ENCODE measurements around the gene SCGB3A1.

SCGB3A1 gene

GRCh38 chr5:180603076-180603594, 11.8 kb upstream of the SCGB3A1 start:
- no peak for DNase-seq

GRCh38 chr5:180602481-180603075, 11.3 kb upstream of the SCGB3A1 start:
- no peak for DNase-seq

GRCh38 chr5:180601591-180602480, 10.5 kb upstream of the SCGB3A1 start:
- no peak for DNase-seq

GRCh38 chr5:180600554-180601041, 9.3 kb upstream of the SCGB3A1 start:
- no peak for DNase-seq

- no peak for DNase-seq
Observed at GRCh38 chr5:180599981-180600553, 8.8 kb upstream of the SCGB3A1 start.

- no peak for DNase-seq
Observed at GRCh38 chr5:180599590-180599914, 8.3 kb upstream of the SCGB3A1 start.

GRCh38 chr5:180598797-180599589, 7.7 kb upstream of the SCGB3A1 start:
- no peak for DNase-seq

- DNase-seq: no peak
Observed at GRCh38 chr5:180598316-180598701, 7.0 kb upstream of the SCGB3A1 start.

GRCh38 chr5:180596668-180597231, 5.5 kb upstream of the SCGB3A1 start:
- DNase-seq: no peak

- no peak for DNase-seq
Observed at GRCh38 chr5:180596115-180596667, 4.9 kb upstream of the SCGB3A1 start.

- no peak for DNase-seq
Observed at GRCh38 chr5:180595381-180596114, 4.2 kb upstream of the SCGB3A1 start.

GRCh38 chr5:180595046-180595379, 3.7 kb upstream of the SCGB3A1 start:
- no peak for DNase-seq

GRCh38 chr5:180594311-180595045, 3.2 kb upstream of the SCGB3A1 start:
- DNase-seq: no peak

GRCh38 chr5:180593446-180594206, 2.3 kb upstream of the SCGB3A1 start:
- no peak for DNase-seq

- no peak for DNase-seq
Observed at GRCh38 chr5:180592176-180592575, 877 bp upstream of the SCGB3A1 start.

- no peak for DNase-seq
Observed at GRCh38 chr5:180590543-180591310, 572 bp downstream of the SCGB3A1 start.

GRCh38 chr5:180589771-180590542, 1.3 kb downstream of the SCGB3A1 start:
- DNase-seq: peak; percentile 1

- no peak for DNase-seq
Observed at GRCh38 chr5:180586870-180587269, 4.4 kb downstream of the SCGB3A1 start.

GRCh38 chr5:180586204-180586603, 5.1 kb downstream of the SCGB3A1 start:
- DNase-seq: no peak
